GM12878 (cell line): Measurements from ENCODE around the gene RPUSD1. TPM values are rescaled to one million over a fixed set of nuclear protein-coding genes. Genes with fewer than 3 reads are reported as not detected.

ENCODE experiments used
- ATAC-seq: fragments of 200-7000 bp; cut with Tn5 transposase; 3 replicates; pipeline ENCODE4 v1.9.1; 2020; ENCODE audit warnings: mild to moderate bottlenecking, moderate library complexity
- BruUV-seq: library from RNA; stranded (reverse); fragments of 400-500 nt; replicated peaks from 2 replicates; lab custom pipeline; 2021; lab: Mats Ljungman, UMichigan
- CTCF ChIA-PET: fragments of 300-600 bp; sonication (Branson Sonifier 250); formaldehyde crosslinking; extraction: SDS; loops from one replicate; lab custom pipeline; 2021; ENCODE audit warnings: inconsistent platforms; lab: Yijun Ruan, JAX
- POLR2A ChIA-PET: fragments of 350-600 bp; formaldehyde crosslinking; extraction: SDS; loops from one replicate; lab custom pipeline; 2021; ENCODE audit warnings: inconsistent platforms; lab: Charles Lee
- RAD21 ChIA-PET: fragments of 300-600 bp; sonication (Branson Sonifier 250); formaldehyde crosslinking; loops from one replicate; lab custom pipeline; 2023; ENCODE audit warnings: antibody characterized with exemption; ENCODE audit not compliant: unreplicated experiment; lab: Charles Lee
- SMC1A ChIA-PET: fragments of 300-600 bp; sonication (Branson Sonifier 250); formaldehyde crosslinking; loops from one replicate; lab custom pipeline; 2023; ENCODE audit not compliant: unreplicated experiment, uncharacterized antibody; lab: Charles Lee
- DNase-seq: peaks from one replicate; pipeline ENCODE4 v3.0.0-alpha.2; 2011; ENCODE audit warnings: low read depth, low spot score
- FAIRE-seq: peaks from 3 replicates; lab custom pipeline; 2011; peaks lifted over from hg19 to GRCh38; lab: Jason Lieb, UNC
- H2AFZ ChIP-seq: 2 replicates; pipeline ENCODE4 v1.6.0; 2011; ENCODE audit warnings: low read depth, low read length, control low read depth; ENCODE audit not compliant: control insufficient read depth
- H3K27ac ChIP-seq: 2 replicates; pipeline ENCODE4 v1.5.1; 2011; ENCODE audit warnings: control low read depth; ENCODE audit not compliant: control insufficient read depth, insufficient read depth
- H3K27me3 ChIP-seq, 2 experiments: replicated peaks in 1 of 2; 2 replicates each; pipeline versions ENCODE4 v1.6.0 to v1.6.1; 2011; ENCODE audit warnings: low read length in 1 of 2; ENCODE audit not compliant: control insufficient read depth in 2 of 2, insufficient read depth in 2 of 2
- H3K36me3 ChIP-seq, 2 experiments: 2 replicates each; pipeline ENCODE4 v1.5.1; 2011; ENCODE audit warnings: low read length in 1 of 2; ENCODE audit not compliant: control insufficient read depth in 2 of 2, insufficient read depth in 2 of 2
- H3K4me1 ChIP-seq: 2 replicates; pipeline ENCODE4 v1.6.1; 2011; ENCODE audit warnings: mild to moderate bottlenecking, low read length, moderate library complexity, mixed read lengths; ENCODE audit not compliant: control insufficient read depth, insufficient read depth
- H3K4me2 ChIP-seq: 2 replicates; pipeline ENCODE4 v1.6.0; 2011; ENCODE audit warnings: control low read depth; ENCODE audit not compliant: control insufficient read depth, insufficient read depth
- H3K4me3 ChIP-seq: fragments of 200-600 bp; sonication (generic); 2 replicates; pipeline ENCODE4 v1.5.1; 2016
- H3K79me2 ChIP-seq: 2 replicates; pipeline ENCODE4 v1.6.0; 2011; ENCODE audit warnings: low read length; ENCODE audit not compliant: control insufficient read depth, insufficient read depth
- H3K9ac ChIP-seq: 2 replicates; pipeline ENCODE4 v1.8.0; 2011; ENCODE audit warnings: low read length, control low read depth, mixed read lengths; ENCODE audit not compliant: control insufficient read depth, insufficient read depth
- H3K9me3 ChIP-seq: replicated peaks from 3 replicates; pipeline ENCODE4 v1.5.1; 2011; ENCODE audit warnings: mild to moderate bottlenecking, low read length; ENCODE audit not compliant: control insufficient read depth, insufficient read depth
- H4K20me1 ChIP-seq: 2 replicates; pipeline ENCODE4 v1.6.0; 2011; ENCODE audit not compliant: control insufficient read depth, insufficient read depth
- EED ChIP-seq: sonication (generic); IDR thresholded peaks from 2 replicates; pipeline ENCODE4 v1.6.1; 2016; ENCODE audit warnings: antibody characterized with exemption, low read depth
- ESRRA ChIP-seq: IDR thresholded peaks from 2 replicates; pipeline ENCODE4 v1.6.1; 2012; ENCODE audit warnings: mild to moderate bottlenecking, low read length, improper control_type of control experiment
- GABPA ChIP-seq: IDR thresholded peaks from 2 replicates; pipeline ENCODE4 v1.6.1; 2014; ENCODE audit warnings: antibody characterized with exemption, low read depth, mild to moderate bottlenecking, inconsistent platforms
- KDM1A ChIP-seq: fragments of 200-600 bp; sonication (generic); IDR thresholded peaks from 2 replicates; pipeline ENCODE4 v1.6.1; 2016; ENCODE audit warnings: borderline replicate concordance
- MYC ChIP-seq: IDR thresholded peaks from 2 replicates; pipeline ENCODE4 v1.6.1; 2011; ENCODE audit warnings: mild to moderate bottlenecking, low read length, moderate library complexity, inconsistent platforms; ENCODE audit not compliant: insufficient read depth, insufficient replicate concordance, insufficient read length, severe bottlenecking
- NR2C2 ChIP-seq: IDR thresholded peaks from 2 replicates; pipeline ENCODE4 v1.6.1; 2011; ENCODE audit warnings: borderline replicate concordance, low read depth; ENCODE audit not compliant: control insufficient read depth, insufficient read length
- RCOR1 ChIP-seq: conservative IDR thresholded peaks from 2 replicates; pipeline ENCODE4 v1.6.1; 2012; ENCODE audit warnings: low read depth, low read length, improper control_type of control experiment
- SMC3 ChIP-seq: IDR thresholded peaks from 2 replicates; pipeline ENCODE4 v1.6.1; 2011; ENCODE audit warnings: low read length, improper control_type of control experiment, borderline replicate concordance
- SUPT20H ChIP-seq: IDR thresholded peaks from 2 replicates; pipeline ENCODE4 v1.6.1; 2011; ENCODE audit warnings: low read depth, mild to moderate bottlenecking, low read length, moderate library complexity, borderline replicate concordance; ENCODE audit not compliant: control insufficient read depth
- WGBS: methylation state at CpG from one replicate; pipeline ENCODE4 v1.1.6; 2016; ENCODE audit warnings: low lambda C conversion rate; ENCODE audit not compliant: insufficient replicate concordance, insufficient coverage; ENCODE audit errors: missing lambda C conversion rate; 5-methylcytosine and 5-hydroxymethylcytosine counted together
- in situ Hi-C: fragments of 300-500 bp; cut with MboI; formaldehyde crosslinking; loops from 9 replicates; pipeline ENCODE4 v1.14.3; 2018; ENCODE audit warnings: mixed read lengths
- intact Hi-C: fragments of 100-400 bp; cut with micrococcal nuclease; formaldehyde crosslinking; loops from one replicate; pipeline ENCODE4 v1.14.2; 2022; ENCODE audit not compliant: unreplicated experiment
- polyA plus RNA-seq, 11 experiments: library from polyadenylated mRNA; depleted of rRNA in 4 of 11; unstranded in 6 of 11; stranded (reverse) in 5 of 11; fragments of >200 nt; fragmentation: Nextera tagmentation in 4 of 11; fragmentation: Illumina TruSeq in 1 of 11; extraction: Ambion mirVana in 4 of 11; extraction: Trizol in 1 of 11; gene quantifications; 1 replicate in 1 of 11; 2 replicates in 10 of 11; pipeline versions ENCODE4 v1.2.1 to v1.2.3, GENCODE V29; 2011 to 2016; ENCODE audit warnings: inconsistent platforms in 2 of 11, missing spikeins in 2 of 11, low read depth in 1 of 11
- total RNA-seq, 4 experiments: library from RNA; depleted of rRNA in 3 of 4; stranded (reverse); fragments of >200 nt in 3 of 4; fragmentation: Illumina TruSeq in 1 of 4; extraction: Trizol in 1 of 4; gene quantifications; 2 replicates each; pipeline versions ENCODE4 v1.2.1 to v1.2.3, GENCODE V29; 2013 to 2021

The RPUSD1 gene
- total and polyA plus RNA-seq, 10 of the 15 experiments (the other 5 are each of a cell fraction or from before 2014, with no cell fraction given): 0.55 to 49.9 (median 21.1) TPM

GRCh38 chr16:798666-799065 is 10.5 kb upstream of the RPUSD1 start:
- RAD21 ChIA-PET: no interaction called here
- in situ Hi-C loops (no loop called here), intact Hi-C loops (no loop called here)
- Histone ChIP-seq H4K20me1 (no peaks in the 10 kb centered on the region), H3K4me3 (no peak overlapping the region), H3K36me3 (no peaks in the 10 kb centered on the region; a peak in 2 of 4 replicates), H2AFZ (no peak overlapping the region), H3K4me2 (no peak overlapping the region), H3K9ac (no peak overlapping the region), H3K79me2 (no peaks in the 10 kb centered on the region), H3K27ac (no peak overlapping the region), H3K9me3 (no peaks in the 10 kb centered on the region), H3K4me1 (no peaks in the 10 kb centered on the region), H3K27me3 (peaks cover 0 to 2% of the 10 kb centered on the region in 2 experiments; a peak in 3 of 4 replicates)
- ATAC-seq (no peak), FAIRE-seq (no peak), DNase-seq (no peak)
- WGBS: 38% methylated on average over 19 of the region's 19 CpGs
- CTCF ChIA-PET: no interaction called here
- no peak for TF ChIP-seq SMC3
- TF ChIP-seq EED: no peak
- no peak for TF ChIP-seq ESRRA
- TF ChIP-seq RCOR1: no peak
- no peak for TF ChIP-seq NR2C2
- no peak for TF ChIP-seq KDM1A
- TF ChIP-seq MYC: no peak
- no peak for TF ChIP-seq SUPT20H
- SMC1A ChIA-PET: no interaction called here
- POLR2A ChIA-PET: no interaction called here
- BruUV-seq: no TSS peak

DNA sequence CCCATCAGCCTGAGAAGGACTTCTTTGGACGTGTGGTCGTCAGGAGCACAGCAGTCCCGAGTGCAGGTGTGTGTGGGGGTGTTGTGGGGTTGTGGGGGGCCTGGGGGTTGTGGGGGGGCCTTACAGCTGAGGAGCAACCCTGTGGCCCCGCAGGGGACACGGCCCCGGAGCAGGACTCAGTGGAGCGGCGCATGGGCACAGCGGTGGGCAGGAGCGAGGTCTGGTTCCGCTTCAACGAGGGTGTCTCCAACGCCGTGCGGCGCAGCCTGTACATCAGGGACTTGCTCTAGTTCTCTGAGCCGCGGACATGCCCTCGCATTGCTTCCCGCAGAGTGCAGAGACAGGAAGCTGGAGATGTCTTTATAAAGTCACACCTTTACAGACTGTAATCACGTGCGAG is 9.5 kb upstream of the RPUSD1 start:
- POLR2A ChIA-PET: no interaction called here

More for the DNA sequence above, 9.5 kb upstream of the RPUSD1 start:
- no peak overlapping the region for H3K27ac ChIP-seq
- TF ChIP-seq GABPA: no peak
- TF ChIP-seq, all 136 proteins: peak for 0
- intact Hi-C loops (no loop called here), in situ Hi-C loops (no loop called here)
- no peak overlapping the region for H3K9ac ChIP-seq
- DNase-seq (no peak), FAIRE-seq (no peak), ATAC-seq (no peak)
- H3K4me1 ChIP-seq: no peaks in the 10 kb centered on the region
- CTCF ChIA-PET: no interaction called here
- H2AFZ ChIP-seq: no peak overlapping the region
- no peaks in the 10 kb centered on the region for H4K20me1 ChIP-seq
- H3K4me3 ChIP-seq: no peak overlapping the region
- SMC1A ChIA-PET: no interaction called here
- no peaks in the 10 kb centered on the region for H3K79me2 ChIP-seq
- H3K9me3 ChIP-seq: no peaks in the 10 kb centered on the region
- H3K27me3 ChIP-seq: peaks cover 0 to 2% of the 10 kb centered on the region in 2 experiments; a peak in 3 of 4 replicates
- RAD21 ChIA-PET: no interaction called here
- H3K4me2 ChIP-seq: no peak overlapping the region
- H3K36me3 ChIP-seq: peaks cover 0 to 2% of the 10 kb centered on the region in 2 experiments; a peak in 2 of 4 replicates
- WGBS: 97% methylated on average over 19 of the region's 22 CpGs
- BruUV-seq: no TSS peak
